Activated gamma-delta T cell treated with Interleukin-2 at 50 U/mL for 16 hours (primary cell): ENCODE results near the gene BMERB1.
"Not testable (repeated sequence)": the region's sequence is repeated elsewhere in the genome, so short reads cannot be mapped to it uniquely, and the experiment has no call there.

Experiments
- DNase-seq: peaks from one replicate; pipeline ENCODE4 v3.0.0-alpha.2; 2020

Gene BMERB1

DNA sequence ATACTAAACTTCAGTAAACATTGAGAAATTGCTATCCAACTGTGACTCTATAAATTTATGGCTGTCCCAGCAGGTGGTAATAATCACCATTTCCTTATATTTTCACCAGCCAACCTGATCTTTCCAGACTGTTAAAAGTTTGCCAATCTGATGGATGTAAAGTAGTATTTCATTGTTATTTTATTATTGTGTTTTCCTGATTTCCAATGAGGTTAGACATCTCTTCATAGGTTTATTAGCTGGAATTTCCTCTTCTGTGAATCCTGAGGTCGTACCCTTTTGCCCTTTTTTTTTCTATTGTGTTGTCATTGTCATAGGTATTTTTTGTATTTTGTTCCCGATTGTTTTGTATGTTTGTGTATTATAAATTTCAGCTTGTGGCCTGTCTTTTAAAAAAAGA, 31.7 kb downstream of the BMERB1 start:
- no peak for DNase-seq

DNA sequence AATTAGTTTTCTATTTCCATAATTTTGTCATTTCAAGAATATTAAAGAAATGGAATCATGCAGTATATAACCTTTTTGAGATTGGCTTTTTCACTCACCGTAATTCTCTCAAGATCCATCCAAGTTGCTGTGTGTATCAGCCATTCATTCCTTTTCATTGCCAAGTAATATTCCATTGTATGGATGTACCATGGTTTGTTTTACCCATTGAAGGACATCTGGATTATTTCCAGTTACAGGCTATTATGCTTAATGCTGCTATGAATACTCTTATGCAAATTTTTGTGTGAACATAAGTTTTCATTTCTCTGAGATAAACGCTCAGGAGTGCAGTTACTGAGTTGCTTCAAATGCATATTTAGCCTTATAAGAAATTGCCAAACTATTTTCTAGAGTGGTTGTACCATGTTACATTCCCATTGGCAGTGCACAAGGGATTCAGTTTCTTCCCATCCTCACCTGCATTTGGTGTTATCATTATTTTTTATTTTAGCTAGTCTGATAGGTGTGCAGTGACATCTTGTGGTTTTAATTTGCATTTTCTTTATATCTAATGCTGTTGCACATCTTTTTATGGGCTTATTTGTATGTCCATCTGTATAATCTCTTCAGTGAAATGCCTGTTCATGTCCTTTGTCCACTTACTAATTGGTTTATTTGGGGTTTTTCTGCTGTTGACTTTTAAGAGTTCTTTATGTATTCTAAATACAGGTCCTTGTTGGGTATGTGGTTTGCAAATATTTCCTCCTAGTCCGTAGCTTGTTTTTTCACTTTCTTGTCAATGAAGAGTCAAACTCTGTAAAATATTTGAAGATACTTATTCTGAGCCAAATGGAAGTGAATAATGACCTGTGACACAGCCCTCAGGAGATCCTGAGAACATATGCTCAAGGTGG, 32.7 kb downstream of the BMERB1 start:
- no peak for DNase-seq

DNA sequence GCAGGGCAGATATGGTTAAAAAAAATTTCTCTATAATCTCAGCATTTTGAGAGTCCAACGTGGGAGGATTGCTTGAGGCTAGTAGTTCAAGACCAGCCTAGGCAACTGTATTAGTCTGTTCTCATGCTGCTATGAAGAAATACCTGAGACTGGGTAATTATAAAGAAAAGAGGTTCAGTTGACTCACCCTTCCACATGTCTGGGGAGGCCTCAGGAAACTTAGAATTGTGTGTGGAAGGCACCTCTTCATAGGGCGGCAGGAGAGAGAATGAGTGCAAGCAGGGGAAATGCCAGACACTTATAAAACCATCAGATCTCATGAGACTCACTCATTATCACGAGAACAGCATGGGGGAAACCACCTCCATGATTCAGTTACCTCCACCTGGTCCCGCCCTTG, 42.6 kb downstream of the BMERB1 start:
- not testable (repeated sequence) for DNase-seq

DNA sequence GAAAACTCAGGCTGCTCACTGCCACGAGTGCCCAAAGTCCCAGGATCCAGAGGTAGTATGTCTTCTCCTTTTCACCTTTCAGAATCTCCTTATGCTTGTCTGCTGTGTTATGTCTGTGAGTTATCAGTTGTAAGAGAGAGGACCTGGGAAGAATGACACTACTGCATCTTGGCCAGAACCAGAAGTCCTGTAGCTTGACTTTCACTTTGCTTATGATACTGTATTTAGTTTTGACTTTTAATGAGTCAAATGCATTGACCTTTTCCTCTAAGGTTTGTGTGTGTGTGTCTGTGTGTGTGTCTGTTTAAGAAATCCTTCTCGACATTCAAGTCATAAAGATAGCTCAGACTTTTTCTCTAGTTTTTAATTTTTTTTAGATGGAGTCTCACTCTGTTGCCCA, 43.4 kb downstream of the BMERB1 start:
- DNase-seq: no peak

DNA sequence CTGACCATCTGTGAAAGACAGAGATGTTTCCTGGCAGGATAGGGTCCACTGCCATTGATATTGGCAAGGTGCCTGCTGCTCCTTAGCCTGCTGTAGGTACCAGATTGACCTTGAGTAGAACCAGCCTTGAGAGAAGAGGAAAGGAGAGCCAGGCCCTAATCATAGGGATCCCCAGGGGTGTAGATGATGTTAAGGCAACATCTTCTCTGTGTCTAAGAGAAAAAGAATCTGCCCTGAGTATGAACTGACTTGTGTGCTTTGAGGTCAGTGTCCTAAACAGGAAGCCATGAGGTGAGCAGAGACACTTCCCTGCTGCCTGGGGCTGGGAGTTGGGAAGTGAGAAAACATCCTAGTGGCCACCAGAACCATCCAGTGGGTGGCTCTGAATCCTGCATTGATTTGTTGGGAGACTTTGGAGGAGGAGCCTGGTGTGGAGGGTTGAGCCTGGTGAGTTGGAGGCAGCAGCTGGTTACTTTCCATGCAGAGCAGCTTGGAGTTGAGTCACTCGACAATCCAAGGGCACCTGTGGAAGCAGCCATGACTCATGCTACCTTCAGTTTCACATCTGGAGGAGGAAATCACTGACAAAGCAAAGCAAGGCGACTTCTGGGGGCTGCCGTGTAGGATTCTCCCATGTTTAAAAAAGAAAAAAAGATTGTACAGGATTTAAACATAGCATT, 47.8 kb downstream of the BMERB1 start:
- no peak for DNase-seq

DNA sequence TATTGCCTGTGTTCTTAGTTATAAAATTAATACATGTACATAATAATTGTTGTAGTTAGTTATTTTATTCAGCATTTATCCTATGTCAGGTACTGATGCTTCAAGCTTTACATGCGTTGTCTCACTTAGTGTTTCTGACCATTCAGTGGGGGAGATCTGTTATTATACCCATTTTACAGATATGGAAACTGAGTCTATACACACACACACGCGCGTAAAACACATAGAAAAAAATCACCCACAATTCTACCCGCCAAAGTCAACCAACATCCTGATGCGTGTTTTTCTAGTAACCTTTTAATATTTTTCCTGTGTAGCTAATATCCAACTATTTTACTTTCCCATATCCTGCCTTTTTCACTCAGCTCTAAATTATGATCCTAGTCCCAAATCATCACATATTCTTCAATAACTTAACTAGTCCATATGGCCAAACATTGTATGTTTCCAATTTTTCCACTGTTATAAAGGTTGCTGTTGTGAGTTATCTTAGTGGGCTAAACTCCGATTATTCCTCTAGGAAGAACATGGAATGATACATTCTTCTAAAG, 48.4 kb downstream of the BMERB1 start:
- DNase-seq: no peak

DNA sequence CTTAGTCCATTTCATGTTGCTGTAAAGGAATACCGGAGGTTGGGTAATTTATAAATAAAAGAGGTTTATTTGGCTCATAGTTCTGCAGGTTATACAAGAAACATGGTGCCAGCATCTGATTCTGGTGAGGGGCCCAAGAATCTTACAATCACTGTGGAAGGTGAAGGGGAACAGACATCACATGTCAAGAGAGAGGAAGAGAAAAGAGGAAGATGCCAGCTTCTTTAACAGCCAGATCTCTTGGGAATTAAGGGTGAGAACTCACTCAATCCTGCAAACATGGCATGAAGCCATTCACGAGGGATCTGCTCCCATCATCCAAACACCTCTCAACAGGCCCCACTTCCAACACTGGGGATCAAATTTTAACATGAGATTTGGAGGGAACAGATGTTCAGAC, 49.5 kb downstream of the BMERB1 start:
- DNase-seq: no peak

DNA sequence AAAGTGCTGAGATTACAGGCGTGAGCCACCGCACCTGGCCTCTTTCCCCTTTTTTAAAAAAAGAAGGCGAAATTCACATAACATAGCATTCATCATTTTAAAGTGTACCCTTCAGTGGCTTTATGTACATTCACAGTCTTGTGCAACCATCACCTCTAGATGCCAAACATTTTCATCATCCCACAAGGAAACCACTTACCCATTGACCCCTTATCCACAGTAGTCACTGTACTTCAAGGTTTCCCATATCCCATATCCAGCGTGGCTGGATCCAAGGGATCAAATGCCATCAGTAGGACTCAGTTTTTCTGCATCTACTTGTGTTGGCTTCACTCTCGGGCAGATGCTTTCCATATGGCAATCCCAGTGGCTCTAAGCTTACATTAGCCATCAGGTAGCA, 50.3 kb downstream of the BMERB1 start:
- DNase-seq: no peak

DNA sequence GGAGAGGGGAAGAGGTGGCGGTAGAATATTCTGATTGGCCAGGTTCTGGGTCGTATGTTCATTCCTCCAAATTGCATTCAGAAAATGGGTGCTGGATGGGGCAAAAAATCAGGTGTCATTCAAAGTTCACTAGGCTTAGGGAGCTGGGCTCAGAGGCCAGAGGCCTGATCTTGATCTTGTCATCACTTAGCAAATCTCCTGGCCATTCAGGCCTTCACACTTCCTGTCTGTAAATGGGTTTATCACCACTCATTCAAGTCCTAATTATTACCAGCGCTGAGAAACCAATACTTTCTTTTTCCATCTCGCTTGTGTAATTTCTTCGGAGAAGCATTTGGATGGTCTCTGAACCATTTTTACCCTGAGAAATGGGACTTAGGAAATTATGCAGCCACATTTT, 50.8 kb downstream of the BMERB1 start:
- DNase-seq: no peak

DNA sequence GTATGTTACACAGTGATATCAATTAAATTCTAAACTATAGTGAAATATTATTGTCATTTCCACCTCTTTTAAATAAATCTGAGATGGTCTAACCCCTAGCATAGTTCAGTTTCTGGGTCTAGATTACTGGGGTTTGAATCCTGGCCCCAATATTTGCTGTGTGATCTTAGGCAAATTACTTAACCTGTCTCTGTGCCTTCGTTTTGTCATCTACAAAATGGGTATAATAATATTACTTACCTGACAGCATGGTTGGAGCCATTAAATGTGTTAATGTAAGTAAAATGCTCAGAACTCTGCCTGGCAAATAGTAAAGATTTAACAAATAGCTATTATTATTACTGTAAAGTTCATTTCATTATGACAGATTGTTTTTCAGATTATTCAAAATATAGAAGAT, 52.3 kb downstream of the BMERB1 start:
- no peak for DNase-seq

DNA sequence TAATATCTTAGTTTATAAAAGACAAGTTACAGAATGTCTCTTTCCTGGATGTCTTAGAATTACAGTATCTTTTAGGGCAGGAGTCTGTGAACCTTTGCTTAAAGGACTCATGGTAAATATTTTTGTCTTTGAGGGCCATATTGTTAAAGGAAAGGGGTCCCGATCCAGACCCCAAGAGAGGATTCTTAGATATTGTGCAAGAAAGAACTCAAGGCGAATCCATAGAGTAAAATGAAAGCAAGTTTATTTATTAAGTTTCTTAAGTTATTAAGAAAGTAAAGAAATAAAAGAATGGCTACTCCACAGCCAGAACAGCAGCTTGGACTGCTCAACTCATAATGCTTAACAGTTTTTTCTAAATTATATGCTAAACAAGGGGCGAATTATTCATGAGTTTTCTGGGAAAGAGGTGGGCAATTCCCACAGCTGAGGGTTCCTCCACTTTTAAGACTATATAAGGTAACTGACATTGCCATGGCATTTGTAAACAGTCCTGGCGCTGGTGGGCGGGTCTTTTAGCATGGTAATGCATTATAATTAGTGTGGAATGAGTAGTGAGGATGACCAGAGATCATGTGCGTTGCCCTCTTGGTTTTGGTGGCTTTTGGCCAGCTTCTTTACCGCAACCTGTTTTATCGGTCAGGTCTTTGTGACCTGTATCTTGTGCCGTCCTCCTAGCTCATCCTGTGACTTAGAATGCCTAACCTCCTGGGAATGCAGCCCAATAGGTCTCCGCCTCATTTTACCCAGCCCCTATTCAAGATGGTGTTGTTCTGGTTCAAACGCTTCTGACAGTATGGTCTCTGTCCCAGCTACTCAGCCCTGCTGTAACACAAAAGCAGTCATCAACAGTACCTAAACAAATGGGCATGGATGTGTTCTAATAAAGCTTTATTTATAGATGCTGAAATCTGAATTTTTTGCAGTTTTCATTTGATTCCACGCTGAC, 53.2 kb downstream of the BMERB1 start:
- no peak for DNase-seq

DNA sequence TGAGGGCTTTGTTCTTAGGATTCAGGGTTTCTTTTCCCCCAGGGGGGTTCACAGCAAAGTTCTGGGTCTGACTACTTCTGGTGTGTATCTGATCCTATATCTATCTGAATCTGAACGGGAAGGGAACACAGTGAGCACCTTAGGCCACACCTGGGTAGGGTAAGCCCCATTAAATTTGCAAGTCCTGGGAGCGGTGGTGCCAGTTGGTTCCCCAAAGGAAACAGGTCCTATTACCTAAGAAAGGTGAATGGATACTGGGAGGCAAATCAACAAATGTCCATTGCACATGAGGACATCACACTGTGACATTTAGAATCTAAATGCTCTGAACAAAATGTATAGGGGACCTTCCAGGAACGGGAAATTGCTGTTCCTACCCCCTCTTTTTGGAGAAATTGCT, 54.6 kb downstream of the BMERB1 start:
- DNase-seq: no peak

DNA sequence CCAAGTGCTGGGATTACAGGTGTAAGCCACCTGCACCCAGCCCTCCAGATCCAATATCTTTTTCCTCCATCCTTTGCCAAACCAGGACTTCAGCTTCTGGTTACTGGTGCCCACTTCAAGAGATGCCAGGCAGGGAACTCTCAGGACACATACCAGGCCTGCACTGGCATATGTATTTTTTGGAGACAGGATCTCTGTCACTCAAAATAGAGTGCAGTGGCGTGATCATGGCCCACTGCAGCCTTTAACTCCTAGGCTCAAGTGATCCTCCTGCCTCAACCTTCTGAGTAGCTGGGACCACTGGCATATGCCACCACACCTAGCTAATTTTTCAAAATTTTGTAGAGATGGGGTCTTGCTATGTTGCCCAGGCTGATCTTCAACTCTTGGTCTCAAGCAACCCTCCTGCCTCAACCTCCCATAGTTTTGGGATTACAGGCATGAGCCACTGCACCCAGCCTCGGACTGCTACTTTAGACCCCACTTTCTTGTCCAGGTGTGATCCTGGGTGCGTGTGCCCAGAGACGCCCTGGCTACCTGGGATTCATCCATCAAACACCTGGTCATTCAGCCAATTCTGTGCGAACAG, 55.8 kb downstream of the BMERB1 start:
- DNase-seq: no peak

DNA sequence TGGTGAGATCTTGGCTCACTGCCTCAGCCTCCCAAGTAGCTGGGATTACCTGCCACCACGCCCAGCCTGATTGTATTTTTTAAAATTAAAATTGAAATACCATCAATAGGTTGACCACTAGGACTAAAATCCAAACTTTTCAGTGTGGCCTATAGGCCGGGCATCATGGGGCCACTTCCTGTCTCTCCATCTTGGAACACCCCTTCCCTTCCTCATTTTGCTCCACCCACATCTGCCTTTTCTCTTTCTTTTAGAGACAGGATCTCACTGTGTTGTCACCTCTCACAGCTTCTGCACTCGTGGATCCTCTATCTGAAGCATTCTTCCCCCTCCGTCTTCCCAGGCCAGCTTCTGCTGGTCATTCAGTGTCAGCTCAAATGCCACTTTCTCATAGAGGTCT, 57.0 kb downstream of the BMERB1 start:
- DNase-seq: no peak

DNA sequence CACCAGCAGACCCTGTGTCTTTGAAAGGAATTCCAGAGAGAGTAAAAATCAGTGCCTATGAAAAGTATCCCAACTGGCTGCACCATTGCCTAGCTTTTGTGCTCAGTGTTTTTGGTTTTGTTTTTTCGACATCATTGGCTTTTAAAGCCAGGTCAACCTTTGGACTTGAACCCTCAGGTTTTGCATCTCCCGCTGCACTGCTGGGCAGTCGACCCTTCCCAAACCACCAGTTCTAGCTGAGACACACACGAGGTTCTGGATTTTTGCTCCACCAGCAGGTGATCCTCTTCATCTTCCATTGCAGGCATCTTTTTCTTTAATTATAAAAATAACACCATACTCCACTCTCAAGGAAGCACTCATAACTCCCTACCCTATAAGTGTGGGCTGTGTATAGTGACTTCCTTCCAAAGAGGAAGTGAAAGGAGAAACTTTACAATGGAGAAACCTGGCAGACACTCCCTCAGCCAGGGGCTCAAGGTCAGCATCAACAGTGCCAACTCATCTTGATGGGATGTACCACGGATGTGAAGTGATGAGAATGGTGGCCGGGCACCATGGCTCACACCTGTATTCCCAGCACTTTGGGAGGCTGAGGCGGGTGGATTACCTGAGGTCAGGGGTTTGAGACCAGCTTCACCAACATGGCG, 57.8 kb downstream of the BMERB1 start:
- DNase-seq: no peak

DNA sequence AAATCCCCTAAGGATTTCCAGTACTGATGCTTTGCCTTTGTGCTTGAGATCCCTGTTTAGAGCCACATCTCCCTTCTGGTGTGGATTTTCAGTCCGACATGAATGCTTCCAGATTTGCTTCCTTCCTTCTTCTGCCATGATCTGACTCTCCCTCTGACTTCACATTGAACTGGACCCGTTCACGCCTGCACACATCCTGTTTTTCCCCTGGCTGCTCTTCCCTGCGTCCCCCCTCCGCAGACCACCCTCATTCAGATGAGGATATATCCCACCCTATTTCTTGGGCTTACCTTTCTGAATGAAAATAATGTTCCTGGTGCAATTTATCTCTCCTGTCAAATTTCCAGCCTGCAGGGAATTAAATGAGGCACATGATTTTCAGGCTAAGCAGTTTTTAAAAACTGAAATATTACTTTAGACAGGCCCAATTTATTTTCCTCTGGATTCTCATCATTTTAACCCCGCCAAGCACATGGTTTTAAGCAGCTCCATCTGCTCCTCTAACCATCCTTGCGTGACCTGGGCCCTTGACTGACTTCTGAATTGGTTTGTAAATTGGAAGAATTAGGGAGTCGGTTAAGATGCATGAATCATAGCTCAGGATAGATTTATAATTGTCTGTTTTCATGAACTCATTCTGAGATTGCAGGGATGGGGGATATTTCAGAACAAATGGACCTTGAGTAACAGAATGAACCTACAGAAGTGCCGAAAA, 59.2 kb downstream of the BMERB1 start:
- DNase-seq: no peak

DNA sequence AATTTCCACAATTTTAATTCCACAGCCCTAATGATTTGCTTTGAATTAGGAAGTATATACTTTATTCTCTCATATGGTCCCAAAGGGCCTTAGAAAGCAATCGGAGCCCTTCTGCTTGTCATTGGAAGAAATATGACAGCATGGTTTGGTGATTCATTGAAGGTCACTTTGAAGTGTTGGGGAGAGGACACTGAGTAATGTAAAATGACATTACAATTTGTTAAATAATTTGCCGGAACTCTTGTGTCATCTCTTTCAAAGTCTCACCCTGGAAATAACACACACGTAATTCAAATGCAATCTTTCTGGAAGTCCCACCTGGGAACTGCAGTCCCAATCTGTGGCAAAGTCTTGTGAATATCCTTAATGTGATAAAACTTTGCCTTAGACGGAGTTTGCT, 59.8 kb downstream of the BMERB1 start:
- DNase-seq: no peak

DNA sequence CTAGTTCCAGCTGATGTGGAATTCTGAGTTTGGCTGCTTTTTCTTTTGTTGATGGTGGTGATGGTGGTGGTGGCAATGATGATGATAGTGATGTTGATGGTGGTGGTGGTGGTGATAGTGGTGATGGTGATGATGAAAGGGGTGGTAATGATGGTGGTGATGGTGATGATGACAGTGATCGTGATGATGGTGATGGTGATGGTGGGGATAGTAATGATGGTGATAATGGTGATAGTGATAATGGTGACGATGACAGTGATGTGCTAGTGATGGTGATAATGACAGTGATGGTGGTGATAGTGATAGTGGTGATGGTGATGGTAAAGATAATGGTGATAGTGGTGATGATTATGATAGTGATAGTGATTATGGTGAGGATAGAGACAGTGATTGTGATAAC, 61.5 kb downstream of the BMERB1 start:
- DNase-seq: no peak

DNA sequence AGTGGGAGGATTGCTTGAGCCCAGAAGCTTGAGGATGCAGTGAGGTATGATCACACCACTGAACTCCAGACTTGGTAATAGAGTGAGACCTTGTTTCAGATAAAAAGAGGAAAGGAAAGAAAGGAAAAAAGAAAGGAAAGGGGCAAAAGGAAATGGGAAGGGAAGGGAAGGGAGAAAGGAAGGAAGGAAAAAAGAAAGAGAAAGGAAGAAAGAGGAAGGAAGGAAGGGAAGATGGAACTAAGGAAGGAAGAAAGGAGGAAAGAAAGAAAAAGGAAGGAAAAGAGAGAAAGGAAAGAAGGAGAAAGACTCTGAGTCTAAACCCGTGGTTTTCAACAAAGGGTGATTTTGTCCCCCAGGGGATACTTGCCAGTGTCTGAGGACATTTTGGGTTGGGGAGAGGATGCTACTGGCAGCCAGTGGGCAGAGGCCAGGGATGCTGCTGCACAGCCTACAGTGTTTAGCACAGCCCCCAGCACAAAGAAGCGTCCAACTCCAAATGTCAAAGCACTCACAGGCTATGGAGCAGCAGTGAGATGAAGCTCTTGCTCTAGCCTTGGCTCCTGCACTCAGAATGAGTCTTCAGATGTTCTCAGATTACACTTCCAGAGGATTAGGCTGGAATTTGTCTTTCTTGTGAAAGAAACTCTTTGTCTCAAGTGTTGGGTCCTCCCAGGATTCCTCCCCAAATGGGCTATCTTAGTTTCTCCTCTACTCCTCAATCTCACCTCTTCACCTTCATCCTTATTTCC, 64.2 kb downstream of the BMERB1 start:
- DNase-seq: no peak

DNA sequence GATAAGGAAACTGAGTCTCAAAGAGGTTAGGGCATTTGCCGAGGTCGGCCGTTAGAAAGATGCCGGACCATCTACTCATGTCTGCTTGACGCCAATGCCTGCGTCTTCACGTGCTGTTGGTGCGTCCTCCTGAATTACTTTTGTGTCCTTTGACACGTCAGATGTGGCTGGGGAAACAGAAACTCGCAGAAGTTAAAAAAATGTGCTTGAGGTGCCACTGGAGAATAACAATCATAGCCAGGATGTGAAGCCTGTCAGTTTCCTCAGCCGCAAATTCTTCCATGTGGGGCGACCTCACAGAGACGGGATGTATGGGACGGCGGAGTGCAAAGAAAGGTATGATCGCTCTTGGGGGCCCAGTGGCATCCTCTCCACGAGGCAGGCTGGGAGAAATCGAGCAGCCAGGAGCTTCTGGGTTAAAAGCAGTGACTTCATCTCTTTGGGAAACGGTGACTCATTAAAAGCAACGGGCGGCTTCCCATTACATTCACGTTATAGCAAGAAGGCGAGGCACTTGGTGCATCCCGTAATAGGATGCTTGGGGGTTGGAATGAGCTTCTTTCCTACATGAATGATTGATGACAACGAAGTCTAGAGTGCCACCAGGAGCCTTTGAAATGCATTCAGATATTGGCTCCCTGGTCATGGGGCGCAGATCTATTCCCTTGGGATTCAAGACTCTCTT, 67.8 kb downstream of the BMERB1 start:
- DNase-seq: no peak
